Panc1 (cell line): ENCODE data around the gene RNU11. TPM values are rescaled to one million over a fixed set of nuclear protein-coding genes. Genes with fewer than 3 reads are reported as not detected.

Experiments used
- ATAC-seq: fragments of 200-7000 bp; cut with Tn5 transposase; 2 replicates; pipeline ENCODE4 v1.9.1; 2020; ENCODE audit warnings: mild to moderate bottlenecking, moderate library complexity
- BruUV-seq: library from RNA; stranded (reverse); fragments of 400-500 nt; replicated peaks from 2 replicates; lab custom pipeline; 2021; lab: Mats Ljungman, UMichigan
- CTCF ChIA-PET: fragments of 300-600 bp; sonication (Branson Sonifier 250); formaldehyde crosslinking; loops from one replicate; lab custom pipeline; 2022; ENCODE audit warnings: antibody characterized with exemption; lab: Charles Lee
- POLR2A ChIA-PET: fragments of 300-600 bp; sonication (Branson Sonifier 250); formaldehyde crosslinking; loops from one replicate; lab custom pipeline; 2022; ENCODE audit warnings: antibody characterized with exemption; lab: Charles Lee
- DNase-seq: peaks from one replicate; pipeline ENCODE4 v3.0.0-alpha.2; 2010; ENCODE audit warnings: low read depth, low spot score
- H3K27ac ChIP-seq: 2 replicates; pipeline ENCODE4 v1.5.1; 2011; ENCODE audit warnings: mild to moderate bottlenecking, low read length, inconsistent platforms
- H3K27me3 ChIP-seq: fragments of 200-500 bp; sonication (Bioruptor generic); 2 replicates; pipeline ENCODE4 v1.6.0; 2014; ENCODE audit warnings: low read length, inconsistent platforms; ENCODE audit not compliant: control insufficient read depth, insufficient read depth
- H3K36me3 ChIP-seq: fragments of 200-500 bp; sonication (Bioruptor generic); 2 replicates; pipeline ENCODE4 v1.5.1; 2014; ENCODE audit warnings: inconsistent platforms, mild to moderate bottlenecking, low read length, moderate library complexity; ENCODE audit not compliant: control insufficient read depth, insufficient read depth
- H3K4me1 ChIP-seq: 2 replicates; pipeline ENCODE4 v1.5.1; 2011; ENCODE audit warnings: inconsistent platforms, mild to moderate bottlenecking, low read length, moderate library complexity; ENCODE audit not compliant: control insufficient read depth, insufficient read depth
- H3K4me3 ChIP-seq, 2 experiments: 2 replicates each; pipeline ENCODE4 v1.5.1; 2011 to 2012; ENCODE audit warnings: low read depth in 2 of 2, low read length in 2 of 2, mild to moderate bottlenecking in 2 of 2, inconsistent platforms in 1 of 2, moderate library complexity in 1 of 2
- H3K9me3 ChIP-seq: fragments of 200-500 bp; sonication (Bioruptor generic); 2 replicates; pipeline ENCODE4 v1.5.1; 2014; ENCODE audit warnings: low read depth, mild to moderate bottlenecking, inconsistent platforms, low read length, moderate library complexity; ENCODE audit not compliant: control insufficient read depth, insufficient read depth
- POLR2AphosphoS5 ChIP-seq: IDR thresholded peaks from 2 replicates; pipeline ENCODE4 v1.6.1; 2012; ENCODE audit warnings: mild to moderate bottlenecking, low read depth, low read length, moderate library complexity
- SIN3A ChIP-seq: IDR thresholded peaks from 2 replicates; pipeline ENCODE4 v1.6.1; 2012; ENCODE audit warnings: low read depth, mild to moderate bottlenecking, low read length, moderate library complexity, borderline replicate concordance; ENCODE audit not compliant: insufficient read depth
- TCF7L2 ChIP-seq: IDR thresholded peaks from 2 replicates; pipeline ENCODE4 v1.6.1; 2011; ENCODE audit warnings: mild to moderate bottlenecking, low read depth, low read length, inconsistent platforms
- in situ Hi-C: cut with HindIII; loops from 2 replicates; pipeline ENCODE4 v1.10.0; 2016; ENCODE audit warnings: low sequenced_read_pairs, low pct_unique_long_range_greater_than_20kb
- intact Hi-C: fragments of 100-400 bp; cut with micrococcal nuclease; formaldehyde crosslinking; loops from one replicate; pipeline ENCODE4 v1.10.0; 2022; ENCODE audit not compliant: unreplicated experiment
- total RNA-seq: library from RNA; stranded (reverse); gene quantifications from one replicate; pipeline ENCODE4 v1.2.1, GENCODE V29; 2021; ENCODE audit not compliant: unreplicated experiment
- TF ChIP-seq, protein P1 (sequence below), 2 experiments: IDR thresholded peaks; 2 replicates each; pipeline ENCODE4 v1.6.1; 2011 to 2012; ENCODE audit warnings: low read depth in 2 of 2, control low read depth in 1 of 2, low read length in 1 of 2, mild to moderate bottlenecking in 1 of 2, moderate library complexity in 1 of 2; ENCODE audit not compliant: insufficient read depth in 1 of 2
- TF ChIP-seq, protein P2 (sequence below): fragments of 450-650 bp; IDR thresholded peaks from 2 replicates; pipeline ENCODE4 v1.5.1; 2017; ENCODE audit warnings: mild to moderate bottlenecking

The RNU11 gene
- total RNA-seq, 1 experiment from 2014 or later = not detected

DNA sequence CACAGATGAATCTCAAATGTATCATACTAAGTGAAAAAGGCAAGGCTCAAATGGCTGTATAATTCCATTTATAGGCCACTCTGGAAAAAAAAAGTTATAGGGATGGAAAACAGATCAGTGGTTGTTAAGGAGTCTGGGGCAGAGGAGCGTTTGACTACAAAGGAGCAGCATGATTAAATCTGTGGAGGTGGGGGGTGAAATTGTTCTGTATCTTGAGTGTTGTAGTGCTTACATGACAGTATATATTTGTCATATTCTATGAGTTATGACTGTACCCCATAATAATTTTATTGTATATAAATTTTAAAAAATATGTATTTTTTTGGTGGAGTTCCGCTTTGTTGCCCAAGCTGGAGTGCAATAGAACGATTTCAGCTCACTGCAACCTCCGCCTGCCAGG is 15.8 kb upstream of the RNU11 start:
- in situ Hi-C loops = no loop called here
- CTCF ChIA-PET = no interaction called here
- BruUV-seq = no TSS peak

DNA sequence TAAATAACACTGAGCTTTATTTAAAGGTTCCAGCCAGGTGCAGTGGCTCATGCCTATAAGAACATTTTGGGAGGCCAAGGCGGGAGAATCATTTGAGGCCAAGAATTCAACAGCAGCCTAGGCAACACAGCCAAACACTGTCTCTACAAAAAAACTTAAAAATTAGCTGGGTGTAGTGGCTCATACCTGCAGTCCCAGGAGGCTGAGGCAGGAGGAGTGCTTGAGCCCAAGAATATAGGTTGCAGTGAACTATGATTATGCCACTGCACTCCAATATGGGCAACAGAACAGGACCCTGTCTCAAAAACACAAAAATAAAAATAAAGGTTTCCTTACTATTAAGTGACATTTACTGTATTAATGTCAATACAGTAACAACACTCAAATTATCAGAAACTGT is 7.6 kb upstream of the RNU11 start:
- Histone ChIP-seq H3K27me3 (no peaks in the 10 kb centered on the region), H3K4me1 (0 out of 2 replicates have a peak, but pooled peaks cover 3% of the 10 kb centered on the region), H3K9me3 (no peaks in the 10 kb centered on the region), H3K4me3 (no peak overlapping the region), H3K27ac (no peak overlapping the region), H3K36me3 (peaks cover 4% of the 10 kb centered on the region; the same call in 1 of the 2 replicates)
- POLR2A ChIA-PET = no interaction called here
- no peak for TF ChIP-seq POLR2AphosphoS5
- TF ChIP-seq, protein P1, sequence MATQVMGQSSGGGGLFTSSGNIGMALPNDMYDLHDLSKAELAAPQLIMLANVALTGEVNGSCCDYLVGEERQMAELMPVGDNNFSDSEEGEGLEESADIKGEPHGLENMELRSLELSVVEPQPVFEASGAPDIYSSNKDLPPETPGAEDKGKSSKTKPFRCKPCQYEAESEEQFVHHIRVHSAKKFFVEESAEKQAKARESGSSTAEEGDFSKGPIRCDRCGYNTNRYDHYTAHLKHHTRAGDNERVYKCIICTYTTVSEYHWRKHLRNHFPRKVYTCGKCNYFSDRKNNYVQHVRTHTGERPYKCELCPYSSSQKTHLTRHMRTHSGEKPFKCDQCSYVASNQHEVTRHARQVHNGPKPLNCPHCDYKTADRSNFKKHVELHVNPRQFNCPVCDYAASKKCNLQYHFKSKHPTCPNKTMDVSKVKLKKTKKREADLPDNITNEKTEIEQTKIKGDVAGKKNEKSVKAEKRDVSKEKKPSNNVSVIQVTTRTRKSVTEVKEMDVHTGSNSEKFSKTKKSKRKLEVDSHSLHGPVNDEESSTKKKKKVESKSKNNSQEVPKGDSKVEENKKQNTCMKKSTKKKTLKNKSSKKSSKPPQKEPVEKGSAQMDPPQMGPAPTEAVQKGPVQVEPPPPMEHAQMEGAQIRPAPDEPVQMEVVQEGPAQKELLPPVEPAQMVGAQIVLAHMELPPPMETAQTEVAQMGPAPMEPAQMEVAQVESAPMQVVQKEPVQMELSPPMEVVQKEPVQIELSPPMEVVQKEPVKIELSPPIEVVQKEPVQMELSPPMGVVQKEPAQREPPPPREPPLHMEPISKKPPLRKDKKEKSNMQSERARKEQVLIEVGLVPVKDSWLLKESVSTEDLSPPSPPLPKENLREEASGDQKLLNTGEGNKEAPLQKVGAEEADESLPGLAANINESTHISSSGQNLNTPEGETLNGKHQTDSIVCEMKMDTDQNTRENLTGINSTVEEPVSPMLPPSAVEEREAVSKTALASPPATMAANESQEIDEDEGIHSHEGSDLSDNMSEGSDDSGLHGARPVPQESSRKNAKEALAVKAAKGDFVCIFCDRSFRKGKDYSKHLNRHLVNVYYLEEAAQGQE (IDR thresholded peaks at IDR 0.05; ENCODE audit: insufficient read depth in 1 of 2, low read depth in 2 of 2, low read length in 1 of 2) = no peak
- no peak for TF ChIP-seq TCF7L2
- TF ChIP-seq, protein P2, sequence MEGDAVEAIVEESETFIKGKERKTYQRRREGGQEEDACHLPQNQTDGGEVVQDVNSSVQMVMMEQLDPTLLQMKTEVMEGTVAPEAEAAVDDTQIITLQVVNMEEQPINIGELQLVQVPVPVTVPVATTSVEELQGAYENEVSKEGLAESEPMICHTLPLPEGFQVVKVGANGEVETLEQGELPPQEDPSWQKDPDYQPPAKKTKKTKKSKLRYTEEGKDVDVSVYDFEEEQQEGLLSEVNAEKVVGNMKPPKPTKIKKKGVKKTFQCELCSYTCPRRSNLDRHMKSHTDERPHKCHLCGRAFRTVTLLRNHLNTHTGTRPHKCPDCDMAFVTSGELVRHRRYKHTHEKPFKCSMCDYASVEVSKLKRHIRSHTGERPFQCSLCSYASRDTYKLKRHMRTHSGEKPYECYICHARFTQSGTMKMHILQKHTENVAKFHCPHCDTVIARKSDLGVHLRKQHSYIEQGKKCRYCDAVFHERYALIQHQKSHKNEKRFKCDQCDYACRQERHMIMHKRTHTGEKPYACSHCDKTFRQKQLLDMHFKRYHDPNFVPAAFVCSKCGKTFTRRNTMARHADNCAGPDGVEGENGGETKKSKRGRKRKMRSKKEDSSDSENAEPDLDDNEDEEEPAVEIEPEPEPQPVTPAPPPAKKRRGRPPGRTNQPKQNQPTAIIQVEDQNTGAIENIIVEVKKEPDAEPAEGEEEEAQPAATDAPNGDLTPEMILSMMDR = no peak
- TF ChIP-seq SIN3A = no peak
- no peak for DNase-seq
- CTCF ChIA-PET = interaction anchor here (0.6 kb wide), 4 partner anchors 24 to 226 kb away, joined by 3 to 8 read pairs (median 4); no protein-coding TSS in a partner anchor
- in situ Hi-C loops = no loop called here
- ATAC-seq = no peak
- intact Hi-C loops = loop anchor here (10.0 kb wide), 1 partner anchor 234 kb away; no protein-coding TSS in a partner anchor
- no TSS peak for BruUV-seq

More for the DNA sequence above, 15.8 kb upstream of the RNU11 start:
- Histone ChIP-seq H3K36me3 (no peaks in the 10 kb centered on the region), H3K27ac (no peak overlapping the region), H3K4me3 (no peak overlapping the region), H3K4me1 (no peaks in the 10 kb centered on the region), H3K9me3 (no peaks in the 10 kb centered on the region), H3K27me3 (no peaks in the 10 kb centered on the region)
- POLR2A ChIA-PET = no interaction called here
- intact Hi-C loops = no loop called here
- no peak for ATAC-seq
- DNase-seq = no peak
- TF ChIP-seq SIN3A (no peak), TCF7L2 (no peak), POLR2AphosphoS5 (no peak)
- TF ChIP-seq, protein P2 = no peak
- TF ChIP-seq, protein P1 (IDR thresholded peaks at IDR 0.05; ENCODE audit: insufficient read depth in 1 of 2, low read depth in 2 of 2, low read length in 1 of 2) = no peak
